Ramos (cell line): ENCODE data around the gene MAML3.

Source experiments
- in situ Hi-C: fragments of 300-500 bp; cut with MboI; formaldehyde crosslinking; loops from one replicate; pipeline ENCODE4 v1.14.3; 2022; ENCODE audit warnings: low sequenced_read_pairs; ENCODE audit not compliant: unreplicated experiment

The MAML3 gene

DNA sequence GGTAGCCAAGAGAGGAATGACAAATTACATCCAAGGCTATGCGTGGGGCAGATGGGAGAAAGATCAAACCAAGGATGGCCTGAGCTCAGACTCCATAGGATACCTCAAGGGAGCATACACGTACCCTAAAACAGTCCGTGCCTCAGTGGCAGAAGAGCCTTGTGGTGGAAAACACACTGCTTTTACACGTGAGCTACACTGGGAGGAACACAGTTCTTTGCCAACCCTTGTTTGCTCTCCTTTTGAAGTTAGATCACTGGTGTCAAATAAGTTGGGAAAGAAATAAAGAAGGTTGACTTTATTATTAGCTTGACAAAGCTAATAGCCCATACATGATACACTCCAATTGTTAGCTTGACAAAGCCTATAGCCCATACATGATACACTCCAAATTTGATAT lies 346.5 kb downstream of the MAML3 start:
- in situ Hi-C loops, result no loop called here

DNA sequence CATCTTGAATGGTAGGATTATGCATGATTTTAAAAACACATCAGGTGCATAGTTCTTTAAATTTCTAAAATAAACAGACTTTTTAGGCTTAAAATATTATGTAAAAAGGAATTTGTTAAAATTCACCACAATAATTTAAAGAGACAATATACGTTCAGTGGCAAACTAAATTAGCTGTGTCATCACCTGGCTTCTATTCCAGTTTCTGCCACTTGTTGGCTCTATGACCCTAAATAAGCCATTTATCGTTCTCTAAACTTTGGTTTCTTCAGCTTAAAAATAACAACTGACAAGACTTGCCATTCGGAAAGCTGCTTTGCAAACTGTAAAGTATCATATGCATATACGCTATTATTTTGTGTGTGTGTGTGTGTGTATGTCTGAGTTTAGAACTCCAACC lies 347.1 kb downstream of the MAML3 start:
- in situ Hi-C loops, result no loop called here

DNA sequence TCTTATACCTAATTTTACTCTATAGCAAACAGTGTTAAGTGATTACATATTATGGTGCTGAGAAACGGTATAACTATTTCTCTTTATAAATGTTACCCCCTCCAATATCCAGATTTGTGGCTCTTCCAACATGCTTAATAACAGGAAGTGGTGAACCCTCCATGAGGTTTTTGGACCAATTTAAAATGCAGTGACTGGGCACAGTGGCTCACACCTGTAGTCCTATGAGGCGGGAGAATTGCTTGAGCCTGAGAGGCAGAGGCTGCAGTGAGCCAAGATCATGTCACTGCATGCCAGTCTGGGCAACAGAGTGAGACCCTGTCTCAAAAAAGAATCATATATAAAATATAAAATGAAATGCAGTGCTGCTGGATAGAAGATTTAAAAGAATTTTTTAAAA lies 351.1 kb downstream of the MAML3 start:
- in situ Hi-C loops, result no loop called here

GRCh38 chr4:139802488-139802887 lies 351.5 kb downstream of the MAML3 start:
- in situ Hi-C loops, result no loop called here

DNA sequence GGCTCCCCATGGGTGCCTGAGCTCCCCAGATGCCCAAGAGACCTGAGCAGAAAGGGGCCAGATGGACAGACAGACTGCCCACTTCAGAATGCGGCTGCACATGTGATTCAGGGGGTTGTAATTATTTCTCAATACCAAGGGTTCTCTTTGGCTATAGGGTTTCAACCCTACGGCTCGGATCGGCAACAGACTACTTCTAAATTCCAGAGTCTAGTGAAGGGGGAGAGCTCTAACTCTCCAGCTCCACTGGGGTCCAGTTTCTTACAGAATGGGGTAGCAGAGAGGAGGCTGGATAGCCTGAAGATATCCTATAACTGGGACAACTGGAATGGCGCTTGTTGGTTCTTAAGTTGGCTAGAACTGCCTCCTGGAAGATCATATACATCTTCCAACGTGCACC lies 352.1 kb downstream of the MAML3 start:
- in situ Hi-C loops, result no loop called here

DNA sequence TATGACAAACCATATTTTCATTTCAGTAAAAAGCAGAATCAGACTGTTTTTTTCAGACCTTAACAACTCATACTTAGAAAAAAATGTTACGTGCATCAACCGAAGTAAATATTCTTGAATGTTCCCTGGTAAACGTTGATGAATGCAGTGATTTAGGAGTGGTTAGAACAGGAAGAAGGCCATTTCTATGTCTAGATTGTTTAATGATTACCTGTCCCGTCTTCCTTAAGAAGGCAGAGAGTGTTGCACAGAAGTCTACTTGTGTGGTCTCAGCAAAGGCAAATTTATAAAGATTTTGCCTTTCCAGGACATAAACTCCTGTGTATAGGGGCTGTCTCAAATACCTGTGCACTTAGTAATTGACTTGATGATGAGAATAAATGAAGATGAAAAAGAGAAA lies 353.9 kb downstream of the MAML3 start:
- in situ Hi-C loops, result no loop called here

GRCh38 chr4:139799615-139800014 lies 354.4 kb downstream of the MAML3 start:
- in situ Hi-C loops, result no loop called here

GRCh38 chr4:139798456-139798855 lies 355.5 kb downstream of the MAML3 start:
- in situ Hi-C loops, result no loop called here

DNA sequence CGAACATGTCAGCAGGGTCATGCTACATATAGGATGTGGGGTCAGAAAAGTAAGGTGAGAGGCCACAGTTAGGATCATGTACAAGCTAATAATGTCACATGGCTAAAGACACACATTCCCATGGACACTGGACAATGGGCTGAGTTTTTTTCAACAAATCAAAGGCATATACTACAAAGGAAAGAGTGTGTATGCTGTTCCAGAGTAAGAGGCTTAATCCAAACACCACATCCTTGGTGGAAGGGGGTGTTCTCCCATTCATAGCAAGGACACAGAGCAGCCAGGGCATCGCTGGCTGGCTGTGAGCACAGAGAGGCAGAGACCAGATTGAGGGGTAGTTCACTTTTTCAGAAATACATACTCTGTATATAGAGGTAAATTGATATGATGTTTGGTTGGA lies 356.7 kb downstream of the MAML3 start:
- in situ Hi-C loops, result no loop called here

- in situ Hi-C loops, result no loop called here
Observed at GRCh38 chr4:139795527-139796314, 358.3 kb downstream of the MAML3 start.

DNA sequence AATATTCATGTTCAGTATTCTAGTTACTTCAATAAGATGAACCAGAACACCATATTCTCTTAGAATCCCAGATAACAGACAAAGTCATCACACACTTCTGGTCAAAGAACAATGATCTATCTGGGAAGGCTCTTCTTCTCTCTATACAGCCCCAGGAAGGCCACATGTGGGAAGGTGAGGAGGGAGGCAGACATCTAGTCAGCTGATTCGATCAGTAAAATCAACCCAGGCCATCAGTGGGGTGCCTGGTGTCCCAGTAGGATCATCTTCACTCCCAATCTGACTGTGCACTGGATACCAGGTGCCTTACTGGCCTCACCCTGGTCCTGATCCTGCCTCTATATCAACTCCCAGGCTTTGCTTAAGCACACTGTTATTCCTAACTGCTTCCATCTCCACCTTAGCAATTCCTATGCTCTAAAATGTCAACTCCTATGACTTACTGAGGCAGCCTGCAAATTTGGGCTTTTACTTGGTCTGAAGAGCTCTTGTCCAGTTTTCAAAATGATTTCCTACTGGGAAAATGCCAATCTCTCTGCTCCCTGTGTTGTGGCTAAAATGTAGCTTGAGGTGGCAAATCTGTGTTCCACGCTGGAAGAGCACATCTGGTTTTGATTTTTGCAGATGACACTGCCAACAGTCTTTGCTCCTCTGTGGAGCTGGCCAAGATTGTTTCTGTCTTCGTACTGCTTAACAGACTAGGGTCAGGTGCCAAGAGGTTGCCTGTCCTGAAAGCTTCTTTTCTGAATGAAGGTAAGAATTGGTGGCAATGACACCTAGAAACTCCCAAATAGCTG lies 359.6 kb downstream of the MAML3 start:
- in situ Hi-C loops, result no loop called here

GRCh38 chr4:139791681-139792080 lies 362.3 kb downstream of the MAML3 start:
- in situ Hi-C loops, result no loop called here

- in situ Hi-C loops, result no loop called here
Observed at GRCh38 chr4:139790291-139790690, 363.7 kb downstream of the MAML3 start.

- in situ Hi-C loops, result no loop called here
Observed at GRCh38 chr4:139789096-139789654, 364.8 kb downstream of the MAML3 start.

DNA sequence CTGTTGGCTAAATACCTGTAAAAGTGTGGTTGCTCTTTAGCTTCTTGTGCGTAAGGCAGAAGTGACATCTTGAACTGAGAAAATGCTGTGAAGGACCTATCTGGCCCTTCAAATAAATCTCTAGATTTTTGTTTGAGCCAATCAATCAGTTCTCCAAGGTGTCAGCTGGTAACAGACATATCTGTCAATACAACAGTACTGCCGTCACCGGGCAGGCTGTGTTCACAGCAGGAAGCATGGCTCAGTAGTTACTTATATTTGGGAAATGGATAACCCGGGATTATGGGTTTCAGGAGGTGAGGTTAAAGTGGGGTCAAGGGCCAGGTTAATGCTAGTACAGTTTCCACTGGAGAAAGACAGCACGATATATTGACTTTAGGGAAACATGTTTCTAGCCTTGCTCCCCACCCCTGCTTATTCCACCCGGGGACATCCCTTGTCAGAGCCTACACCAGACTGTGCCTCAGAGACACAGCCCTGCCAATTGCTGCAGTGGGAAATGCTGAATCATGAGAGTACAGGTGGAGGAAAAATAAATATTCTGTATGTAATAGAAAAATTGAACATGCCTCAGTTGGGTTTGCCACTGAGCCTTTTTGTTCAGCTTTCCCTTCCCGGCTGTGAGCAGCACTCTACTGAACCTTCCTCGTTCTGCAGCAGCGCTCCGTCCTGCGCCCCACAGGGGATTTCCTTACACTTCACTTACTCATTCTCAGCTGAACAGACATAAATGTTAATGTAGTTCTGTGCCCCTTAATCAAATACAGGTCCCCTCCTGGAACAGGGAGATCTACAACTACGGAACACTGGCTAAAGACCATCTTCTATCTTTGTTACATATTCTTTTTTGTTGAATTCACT lies 367.3 kb downstream of the MAML3 start:
- in situ Hi-C loops, result no loop called here

GRCh38 chr4:139785356-139785755 lies 368.6 kb downstream of the MAML3 start:
- in situ Hi-C loops, result no loop called here

GRCh38 chr4:139783741-139784484 lies 370.1 kb downstream of the MAML3 start:
- in situ Hi-C loops, result no loop called here

DNA sequence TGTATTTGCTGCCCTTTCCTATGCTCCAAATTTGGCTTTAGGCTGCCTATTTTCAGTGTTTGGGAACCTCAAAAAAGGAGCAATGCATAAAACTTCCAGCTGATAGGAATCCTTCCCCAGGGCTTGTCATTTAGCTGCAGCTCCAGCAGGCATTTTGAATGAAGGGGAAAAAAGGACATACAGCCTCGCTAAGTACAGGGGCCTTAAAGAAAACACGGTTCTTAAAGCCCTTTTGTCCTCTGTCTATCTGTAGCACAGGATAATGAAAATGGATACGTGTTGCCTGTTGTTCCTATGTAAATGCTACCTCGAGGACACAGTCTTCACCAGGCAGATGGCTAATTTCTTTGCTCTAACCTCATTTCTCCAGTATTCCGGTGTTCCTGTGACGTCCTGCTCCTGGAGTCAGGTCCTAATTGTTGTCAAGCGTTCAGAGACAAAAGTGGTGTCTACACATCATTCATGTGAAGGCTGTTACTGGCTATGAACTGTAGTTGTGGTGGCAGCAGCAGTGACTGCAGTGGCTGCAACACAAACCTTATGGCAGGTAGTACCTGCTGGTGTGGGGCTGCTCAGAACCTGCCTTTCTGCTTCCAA lies 371.0 kb downstream of the MAML3 start:
- in situ Hi-C loops, result no loop called here

GRCh38 chr4:139781066-139781465 lies 372.9 kb downstream of the MAML3 start:
- in situ Hi-C loops, result no loop called here
